GM10266 (cell line): ENCODE data around the gene ACVR2B.

Source experiments
- DNase-seq: peaks from one replicate; pipeline ENCODE4 v3.0.0; 2012; ENCODE audit errors: extremely low spot score
- CTCF ChIP-seq: IDR thresholded peaks from 2 replicates; pipeline ENCODE4 v1.5.1; 2012; ENCODE audit warnings: mild to moderate bottlenecking, low read depth; ENCODE audit not compliant: control insufficient read depth, insufficient read depth; ENCODE audit errors: missing control alignments

The ACVR2B gene

DNA sequence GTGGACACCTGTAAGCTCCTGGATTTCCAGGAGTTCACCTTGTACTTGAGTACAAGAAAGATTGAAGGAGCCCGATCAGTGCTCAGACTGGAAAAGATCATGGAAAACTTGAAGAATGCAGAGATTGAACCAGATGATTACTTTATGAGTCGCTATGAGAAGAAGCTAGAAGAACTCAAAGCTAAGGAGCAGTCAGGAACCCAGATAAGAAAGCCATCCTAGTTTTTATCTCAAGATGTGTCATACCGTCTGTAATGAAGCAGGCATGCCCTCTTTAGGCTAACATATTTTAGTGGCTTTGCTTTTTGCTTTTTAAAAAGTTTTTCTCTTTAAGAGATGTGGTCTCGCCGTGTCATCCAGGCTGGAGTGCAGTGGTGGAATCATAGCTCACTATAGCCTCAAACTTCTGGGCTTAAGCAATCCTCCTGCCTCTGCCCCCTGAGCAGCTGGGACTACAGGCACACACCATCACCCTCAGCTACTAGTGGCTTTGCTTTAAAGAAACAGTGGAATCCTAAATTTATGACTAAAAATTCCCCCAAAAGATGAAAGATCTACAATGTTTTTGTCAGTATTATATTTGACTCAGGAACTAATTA is 70.5 kb downstream of the ACVR2B start:
- no peak for TF ChIP-seq CTCF
- DNase-seq, result no peak

GRCh38 chr3:38526792-38527191 is 73.1 kb downstream of the ACVR2B start:
- no peak for TF ChIP-seq CTCF
- DNase-seq, result no peak

DNA sequence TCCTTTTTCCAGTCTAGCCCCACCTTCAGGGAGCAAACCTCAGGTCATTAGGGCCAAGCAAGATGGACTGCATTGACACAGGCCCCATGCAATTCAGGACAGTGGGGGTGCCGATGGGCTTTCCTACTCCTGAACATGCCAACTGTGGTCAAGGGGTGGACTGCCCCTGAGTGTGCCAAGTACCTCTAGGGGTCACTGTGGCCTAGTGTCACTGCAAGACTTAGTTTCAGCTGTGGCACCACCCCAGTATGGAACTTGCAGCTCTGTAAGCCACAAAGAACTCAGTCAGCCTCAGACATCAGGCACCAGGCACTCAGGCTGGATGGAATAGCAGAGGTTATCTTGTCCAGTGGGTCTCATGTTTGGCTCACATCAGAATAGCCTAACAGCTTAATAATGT is 74.8 kb downstream of the ACVR2B start:
- no peak for DNase-seq
- TF ChIP-seq CTCF, result peak; percentile 9

- no peak for DNase-seq
- TF ChIP-seq CTCF, result no peak
Observed at GRCh38 chr3:38532529-38532928, 78.8 kb downstream of the ACVR2B start.

DNA sequence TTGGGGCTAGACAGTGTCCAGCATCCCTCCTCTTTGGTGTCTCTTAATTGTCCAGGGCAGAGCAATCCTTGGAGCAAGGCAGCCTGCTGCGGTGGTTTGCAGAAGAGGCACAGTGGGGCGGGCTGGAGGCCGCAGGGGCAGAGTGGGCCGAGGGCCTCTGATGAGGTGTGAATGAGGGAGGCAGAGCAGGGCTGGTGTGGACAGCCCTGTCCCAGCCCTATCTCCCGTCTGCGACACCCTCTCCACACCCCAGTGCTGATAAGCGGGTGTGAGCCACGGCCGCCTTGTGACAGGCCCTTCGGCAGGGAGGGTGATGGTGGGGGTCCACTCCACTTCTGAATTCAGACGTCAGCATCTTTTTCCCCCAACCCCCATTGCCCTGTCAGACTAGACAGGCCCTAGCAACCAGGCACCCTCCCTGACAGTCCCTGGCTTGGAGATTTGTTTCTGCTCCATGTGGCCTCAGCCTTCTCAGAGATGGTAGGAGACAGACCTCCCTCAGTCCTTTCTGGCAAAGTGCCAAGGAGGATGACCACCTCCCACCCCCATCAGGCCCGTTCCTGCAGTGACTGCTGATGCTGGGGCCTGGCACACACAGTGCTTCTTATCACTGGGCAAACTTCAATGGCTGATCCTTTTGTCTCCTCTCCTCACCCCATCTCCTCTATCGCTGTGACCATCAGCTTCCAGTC is 79.7 kb downstream of the ACVR2B start:
- DNase-seq, result no peak

GRCh38 chr3:38534180-38534579 is 80.5 kb downstream of the ACVR2B start:
- DNase-seq, result no peak
- TF ChIP-seq CTCF, result no peak

More for the DNA sequence above, 79.7 kb downstream of the ACVR2B start:
- no peak for TF ChIP-seq CTCF

DNA sequence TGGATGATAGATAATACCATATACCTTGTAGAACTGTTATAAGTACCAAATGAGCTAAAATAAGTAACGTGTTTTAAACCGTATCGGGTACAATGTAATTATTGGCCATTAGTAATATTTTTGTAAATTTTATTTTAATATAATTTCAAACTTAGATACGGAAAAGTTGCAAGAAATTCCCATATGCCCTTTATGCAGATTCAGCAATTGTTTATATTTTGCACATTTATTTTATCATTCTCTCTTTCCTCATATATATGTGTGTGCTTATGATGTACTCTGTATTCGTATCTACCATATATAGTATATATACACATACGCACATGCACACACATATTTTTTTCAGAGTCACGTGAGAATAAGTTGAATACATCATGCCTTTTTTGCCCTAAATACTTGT is 80.9 kb downstream of the ACVR2B start:
- no peak for TF ChIP-seq CTCF

More for the DNA sequence above, 80.9 kb downstream of the ACVR2B start:
- DNase-seq, result no peak
